ENCODE data around the gene DISP2.

Gene DISP2

GRCh38 chr15:40344631-40345120 is 13.3 kb upstream of the DISP2 start:
- DNase-seq = peak; percentile 70

GRCh38 chr15:40345225-40345866 is 12.7 kb upstream of the DISP2 start:
- DNase-seq = no peak

- no peak for DNase-seq
These were observed 12.0 kb upstream of the DISP2 start for GRCh38 chr15:40345867-40346578.

GRCh38 chr15:40346579-40347558 is 11.2 kb upstream of the DISP2 start:
- no peak for DNase-seq

- no peak for DNase-seq
These were observed 10.2 kb upstream of the DISP2 start for GRCh38 chr15:40347559-40348473.

GRCh38 chr15:40348474-40348870 is 9.5 kb upstream of the DISP2 start:
- no peak for DNase-seq

- no peak for DNase-seq
These were observed 8.9 kb upstream of the DISP2 start for GRCh38 chr15:40349163-40349562.

- no peak for DNase-seq
These were observed 5.6 kb upstream of the DISP2 start for GRCh38 chr15:40352281-40352901.

- no peak for DNase-seq
These were observed 4.3 kb upstream of the DISP2 start for GRCh38 chr15:40353697-40354096.

- DNase-seq = no peak
These were observed 3.4 kb upstream of the DISP2 start for GRCh38 chr15:40354408-40355171.

GRCh38 chr15:40355976-40356585 is 1.9 kb upstream of the DISP2 start:
- no peak for DNase-seq

- DNase-seq = no peak
These were observed 773 bp upstream of the DISP2 start for GRCh38 chr15:40357246-40357645.

GRCh38 chr15:40358471-40359353 is 693 bp downstream of the DISP2 start:
- DNase-seq = no peak

- no peak for DNase-seq
These were observed 2.0 kb downstream of the DISP2 start for GRCh38 chr15:40360015-40360414.

GRCh38 chr15:40361640-40362039 is 3.6 kb downstream of the DISP2 start:
- no peak for DNase-seq

GRCh38 chr15:40363611-40364010 is 5.6 kb downstream of the DISP2 start:
- DNase-seq = no peak

GRCh38 chr15:40364251-40364650 is 6.2 kb downstream of the DISP2 start:
- no peak for DNase-seq

GRCh38 chr15:40365016-40365415 is 7.0 kb downstream of the DISP2 start:
- no peak for DNase-seq

All from CD4-positive, alpha-beta T cell treated with Interferon gamma for 1 hour (primary cell).